K562 (cell line): ENCODE results near the gene TCAF1. TPM values are rescaled to one million over a fixed set of nuclear protein-coding genes. Genes with fewer than 3 reads are reported as not detected.

ENCODE experiments used
- ATAC-seq: fragments of 200-7000 bp; cut with Tn5 transposase; 3 replicates; pipeline ENCODE4 v1.9.1; 2020; ENCODE audit warnings: moderate library complexity
- BruUV-seq: library from RNA; stranded (reverse); fragments of 400-500 nt; replicated peaks from 2 replicates; lab custom pipeline; 2021; lab: Mats Ljungman, UMichigan
- CTCF ChIA-PET: fragments of 300-600 bp; formaldehyde crosslinking; extraction: SDS; loops from one replicate; lab custom pipeline; 2021; ENCODE audit warnings: low intra/inter-chr PET ratio; lab: Yijun Ruan, JAX
- POLR2A ChIA-PET: fragments of 300-600, 350-650 bp; sonication (Branson Sonifier 250); formaldehyde crosslinking; extraction: SDS; loops from one replicate; lab custom pipeline; 2021; ENCODE audit warnings: antibody characterized with exemption, inconsistent platforms; lab: Yijun Ruan, JAX
- DNase-seq, 4 experiments: peaks; one replicate each; pipeline versions ENCODE4 v3.0.0 to v3.0.0-alpha.2; 2011 to 2018; ENCODE audit warnings: low spot score in 3 of 4, mixed read lengths in 3 of 4; ENCODE audit errors: extremely low read depth in 1 of 4
- FAIRE-seq: peaks from 2 replicates; lab custom pipeline; 2011; peaks lifted over from hg19 to GRCh38; lab: Jason Lieb, UNC
- H2AFZ ChIP-seq: 2 replicates; pipeline ENCODE4 v1.6.0; 2011; ENCODE audit warnings: low read depth, low read length, control low read depth, inconsistent platforms
- H3K27ac ChIP-seq: fragments of 200-600 bp; 3 replicates; pipeline ENCODE4 v1.8.0; 2011; ENCODE audit warnings: low read depth, mild to moderate bottlenecking, control low read depth, inconsistent platforms, low read length, moderate library complexity, mixed read lengths; ENCODE audit errors: extremely low read depth
- H3K27me3 ChIP-seq, 2 experiments: fragments of 300-600 bp in 1 of 2; 2 replicates in 1 of 2; 3 replicates in 1 of 2; pipeline versions ENCODE4 v1.6.0 to v1.8.0; 2011; ENCODE audit warnings: inconsistent platforms in 2 of 2, low read length in 2 of 2, mild to moderate bottlenecking in 1 of 2, mixed read lengths in 1 of 2, moderate library complexity in 1 of 2; ENCODE audit not compliant: control insufficient read depth in 2 of 2, insufficient read depth in 2 of 2
- H3K36me3 ChIP-seq: fragments of 300-600 bp; 3 replicates; pipeline ENCODE4 v1.8.0; 2011; ENCODE audit warnings: mild to moderate bottlenecking, low read length, inconsistent platforms; ENCODE audit not compliant: control insufficient read depth, insufficient read depth
- H3K4me1 ChIP-seq, 2 experiments: fragments of 200-600 bp in 1 of 2; replicated peaks in 1 of 2; 2 replicates in 1 of 2; 3 replicates in 1 of 2; pipeline versions ENCODE4 v1.5.1 to v1.8.0; 2011; ENCODE audit warnings: inconsistent platforms in 2 of 2, low read length in 2 of 2, mild to moderate bottlenecking in 1 of 2, mixed read lengths in 1 of 2, moderate library complexity in 1 of 2; ENCODE audit not compliant: control insufficient read depth in 2 of 2, insufficient read depth in 2 of 2
- H3K4me2 ChIP-seq: 2 replicates; pipeline ENCODE4 v1.6.1; 2011; ENCODE audit warnings: low read length, control low read depth, inconsistent platforms, mixed read lengths; ENCODE audit not compliant: insufficient read depth
- H3K4me3 ChIP-seq: fragments of 200-600 bp; sonication (generic), shearing (Covaris generic); 2 replicates; pipeline ENCODE4 v1.5.1; 2016; ENCODE audit warnings: control low read depth, inconsistent platforms
- H3K79me2 ChIP-seq: fragments of 200-600 bp; 3 replicates; pipeline ENCODE4 v1.8.0; 2011; ENCODE audit warnings: low read length, inconsistent platforms; ENCODE audit not compliant: control insufficient read depth, insufficient read depth
- H3K9ac ChIP-seq, 2 experiments: 2 replicates each; pipeline versions ENCODE4 v1.6.0 to v1.6.1; 2011; ENCODE audit warnings: low read depth in 2 of 2, low read length in 2 of 2, control low read depth in 1 of 2, inconsistent platforms in 1 of 2, mild to moderate bottlenecking in 1 of 2, mixed read lengths in 1 of 2; ENCODE audit not compliant: insufficient read depth in 1 of 2
- H3K9me1 ChIP-seq: one replicate; pipeline ENCODE4 v1.6.0; 2011; ENCODE audit warnings: inconsistent platforms, mild to moderate bottlenecking, low read length, moderate library complexity; ENCODE audit not compliant: control insufficient read depth, insufficient read depth
- H3K9me3 ChIP-seq: replicated peaks from 2 replicates; pipeline ENCODE4 v1.5.1; 2011; ENCODE audit warnings: low read depth, low read length, inconsistent platforms; ENCODE audit not compliant: control insufficient read depth, insufficient read depth
- H4K20me1 ChIP-seq: replicated peaks from 2 replicates; pipeline ENCODE4 v1.6.1; 2011; ENCODE audit warnings: low read length, inconsistent platforms, mixed read lengths; ENCODE audit not compliant: control insufficient read depth, insufficient read depth
- HMGN3 ChIP-seq: IDR thresholded peaks from 2 replicates; pipeline ENCODE4 v1.6.1; 2011; ENCODE audit warnings: borderline replicate concordance, low read depth, mild to moderate bottlenecking, mixed read lengths, low read length; ENCODE audit not compliant: insufficient read length; ENCODE audit errors: extremely low read depth
- NFE2 ChIP-seq: IDR thresholded peaks from 2 replicates; pipeline ENCODE4 v1.6.1; 2014; ENCODE audit warnings: antibody characterized with exemption, low read depth
- PHF8 ChIP-seq: fragments of 200-600 bp; sonication (generic); IDR thresholded peaks from 2 replicates; pipeline ENCODE4 v1.6.1; 2012; ENCODE audit warnings: mixed run types, mild to moderate bottlenecking, inconsistent platforms, low read length, moderate library complexity, borderline replicate concordance
- U2AF1 ChIP-seq: fragments of 200-400 bp; formaldehyde crosslinking; optimal IDR thresholded peaks from 2 replicates; pipeline ENCODE3; 2017; ENCODE audit warnings: mild to moderate bottlenecking, low read depth, low read length, moderate library complexity
- WGBS: fragments of 100-300 bp; shearing (Covaris generic); methylation state at CpG from one replicate; pipeline ENCODE4 v1.1.6; 2016; ENCODE audit warnings: low coverage, mixed read lengths; ENCODE audit not compliant: insufficient coverage; ENCODE audit errors: missing lambda C conversion rate; 5-methylcytosine and 5-hydroxymethylcytosine counted together
- in situ Hi-C: fragments of 300-500 bp; cut with MboI; formaldehyde crosslinking; loops from 4 replicates; pipeline ENCODE4 v1.15.0; 2018; ENCODE audit warnings: inconsistent platforms, mixed read lengths
- intact Hi-C: fragments of 100-400 bp; cut with micrococcal nuclease; formaldehyde crosslinking; loops from 2 replicates; pipeline ENCODE4 v1.14.2; 2022
- polyA plus RNA-seq, 8 experiments: library from polyadenylated mRNA; depleted of rRNA in 4 of 8; stranded (reverse) in 5 of 8; unstranded in 3 of 8; fragments of >200 nt; fragmentation: Nextera tagmentation in 2 of 8; fragmentation: Illumina TruSeq in 1 of 8; extraction: Ambion mirVana in 2 of 8; extraction: Trizol in 1 of 8; gene quantifications; 2 replicates each; pipeline versions ENCODE4 v1.2.1 to v1.2.3, GENCODE V29; 2011 to 2014; ENCODE audit warnings: inconsistent platforms in 1 of 8, missing spikeins in 1 of 8
- total RNA-seq, 7 experiments: library from RNA; depleted of rRNA in 6 of 7; stranded (reverse); fragments of >200 nt in 6 of 7; fragmentation: Illumina TruSeq in 2 of 7; extraction: Trizol in 2 of 7; gene quantifications; 2 replicates each; pipeline versions ENCODE4 v1.2.1 to v1.2.3, GENCODE V29; 2011 to 2021; ENCODE audit warnings: low replicate concordance in 1 of 7
- TF ChIP-seq, protein P1 (sequence below): IDR thresholded peaks from 2 replicates; pipeline ENCODE4 v1.6.1; 2012; ENCODE audit warnings: low read depth, low read length, improper control_type of control experiment, borderline replicate concordance
- TF ChIP-seq, protein P2 (sequence below): fragments of 250-450 bp; sonication (Bioruptor Pico); IDR thresholded peaks from 2 replicates; pipeline ENCODE4 v1.4.0; 2020
- TF ChIP-seq, protein P3 (sequence below): fragments of 450-650 bp; IDR thresholded peaks from 2 replicates; pipeline ENCODE4 v1.6.1; 2016
- TF ChIP-seq, protein P4 (sequence below), 3 experiments: fragments of 200-800 bp in 1 of 3; sonication (Bioruptor generic) in 1 of 3; sonication (generic) in 1 of 3; formaldehyde crosslinking in 1 of 3; IDR thresholded peaks; 2 replicates each; pipeline versions ENCODE4 v1.6.1 to v1.8.0; 2016 to 2022; ENCODE audit warnings: mild to moderate bottlenecking in 2 of 3, missing compliant biosample characterization in 2 of 3, missing genetic modification characterization in 2 of 3, missing genetic modification reagents in 1 of 3

The TCAF1 gene
- total and polyA plus RNA-seq, 9 of the 15 experiments (the other 6 are each of a cell fraction or from before 2014, with no cell fraction given): 6.2 to 52.2 (median 24.4) TPM

DNA sequence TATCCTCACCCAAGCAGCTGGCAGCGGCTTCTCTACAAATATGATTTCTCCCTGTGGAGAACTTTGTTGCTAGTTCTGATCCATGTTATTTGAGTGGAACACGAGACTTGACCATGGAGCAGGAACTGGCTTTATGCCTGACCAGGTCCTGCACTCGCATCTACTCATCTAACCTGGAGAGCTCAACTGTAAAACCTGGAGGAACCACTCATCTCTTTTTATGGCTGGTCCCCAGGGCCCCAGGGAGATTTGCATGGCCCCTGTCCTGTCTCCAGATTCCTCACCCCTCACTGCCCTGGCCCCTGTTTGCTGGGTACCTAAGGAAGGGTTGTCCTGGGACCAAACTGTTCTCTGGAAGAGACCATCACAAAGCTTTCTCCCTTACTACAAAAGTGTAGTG lies 16.0 kb downstream of the TCAF1 start (continued):
- TF ChIP-seq, protein P1, sequence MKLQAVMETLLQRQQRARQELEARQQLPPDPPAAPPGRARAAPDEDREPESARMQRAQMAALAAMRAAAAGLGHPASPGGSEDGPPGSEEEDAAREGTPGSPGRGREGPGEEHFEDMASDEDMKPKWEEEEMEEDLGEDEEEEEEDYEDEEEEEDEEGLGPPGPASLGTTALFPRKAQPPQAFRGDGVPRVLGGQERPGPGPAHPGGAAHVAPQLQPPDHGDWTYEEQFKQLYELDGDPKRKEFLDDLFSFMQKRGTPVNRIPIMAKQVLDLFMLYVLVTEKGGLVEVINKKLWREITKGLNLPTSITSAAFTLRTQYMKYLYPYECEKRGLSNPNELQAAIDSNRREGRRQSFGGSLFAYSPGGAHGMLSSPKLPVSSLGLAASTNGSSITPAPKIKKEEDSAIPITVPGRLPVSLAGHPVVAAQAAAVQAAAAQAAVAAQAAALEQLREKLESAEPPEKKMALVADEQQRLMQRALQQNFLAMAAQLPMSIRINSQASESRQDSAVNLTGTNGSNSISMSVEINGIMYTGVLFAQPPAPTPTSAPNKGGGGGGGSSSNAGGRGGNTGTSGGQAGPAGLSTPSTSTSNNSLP: no peak
- no peak for TF ChIP-seq NFE2

DNA sequence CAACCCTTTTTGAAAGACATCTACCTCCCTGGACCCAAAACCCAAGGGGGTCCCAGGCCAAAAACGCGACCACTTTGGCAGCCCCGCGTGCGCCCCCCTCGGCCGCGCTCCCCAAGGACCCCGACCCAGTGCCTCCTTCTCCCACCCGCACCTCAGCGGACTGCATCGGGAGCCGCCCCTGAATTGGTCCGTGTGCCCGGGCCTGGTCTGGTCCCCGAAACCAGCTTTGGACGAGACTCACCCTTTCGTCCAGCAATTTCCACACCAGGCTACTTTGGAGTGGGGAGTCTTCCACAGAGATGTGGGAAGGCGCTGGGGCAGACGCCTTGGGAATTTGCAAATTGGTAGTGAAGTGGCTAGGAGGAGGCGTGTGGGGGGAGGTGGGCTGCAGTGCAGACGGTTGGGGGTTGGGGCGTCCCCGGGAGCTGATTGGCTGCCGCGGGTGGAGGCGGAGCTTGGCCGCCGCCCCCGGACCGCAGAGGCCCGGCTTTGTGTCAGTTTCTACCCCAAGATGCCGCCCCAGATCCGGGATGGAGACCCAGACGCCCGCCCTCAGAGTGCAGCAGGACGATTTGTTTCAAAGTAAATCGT lies 16.9 kb downstream of the TCAF1 start:
- H3K9me3 ChIP-seq: 0 out of 2 replicates have a peak, but pooled peaks cover 2% of the 10 kb centered on the region
- BruUV-seq: no TSS peak
- peak overlapping the region; percentile 44 for H3K4me2 ChIP-seq
- H3K79me2 ChIP-seq: peaks cover 19% of the 10 kb centered on the region; the same call in 2 of the 3 replicates
- peaks cover 0 to 11% of the 10 kb centered on the region in 2 experiments; a peak in 2 of 5 replicates for H3K4me1 ChIP-seq
- FAIRE-seq (no peak), ATAC-seq (peak; percentile 93), DNase-seq (peak; percentile 80 to 95 (median 88))
- no peaks in the 10 kb centered on the region for H3K27me3 ChIP-seq
- H4K20me1 ChIP-seq: no peaks in the 10 kb centered on the region
- POLR2A ChIA-PET: interaction anchor here (1.3 kb wide), 1 partner anchor 17 kb away, joined by 5 read pairs; the partner anchor contains the start of gene TCAF1
- H2AFZ ChIP-seq: peak overlapping the region; percentile 57
- CTCF ChIA-PET: no interaction called here
- intact Hi-C loops: no loop called here
- H3K9ac ChIP-seq: peak overlapping the region in 1 of 2 experiments; percentile 85; a peak in 2 of 4 replicates
- H3K27ac ChIP-seq: peak overlapping the region; percentile 21; the same call in 1 of the 3 replicates
- peaks cover 11% of the 10 kb centered on the region; the same call in 2 of the 3 replicates for H3K36me3 ChIP-seq
- peak overlapping the region; percentile 39 for H3K4me3 ChIP-seq
- WGBS: 52% methylated on average over 37 of the region's 38 CpGs
- H3K9me1 ChIP-seq: no peaks in the 10 kb centered on the region
- in situ Hi-C loops: no loop called here
- TF ChIP-seq HMGN3: no peak
- TF ChIP-seq PHF8: peak; percentile 20; the same call in 1 of the 2 replicates
- TF ChIP-seq, protein P2, sequence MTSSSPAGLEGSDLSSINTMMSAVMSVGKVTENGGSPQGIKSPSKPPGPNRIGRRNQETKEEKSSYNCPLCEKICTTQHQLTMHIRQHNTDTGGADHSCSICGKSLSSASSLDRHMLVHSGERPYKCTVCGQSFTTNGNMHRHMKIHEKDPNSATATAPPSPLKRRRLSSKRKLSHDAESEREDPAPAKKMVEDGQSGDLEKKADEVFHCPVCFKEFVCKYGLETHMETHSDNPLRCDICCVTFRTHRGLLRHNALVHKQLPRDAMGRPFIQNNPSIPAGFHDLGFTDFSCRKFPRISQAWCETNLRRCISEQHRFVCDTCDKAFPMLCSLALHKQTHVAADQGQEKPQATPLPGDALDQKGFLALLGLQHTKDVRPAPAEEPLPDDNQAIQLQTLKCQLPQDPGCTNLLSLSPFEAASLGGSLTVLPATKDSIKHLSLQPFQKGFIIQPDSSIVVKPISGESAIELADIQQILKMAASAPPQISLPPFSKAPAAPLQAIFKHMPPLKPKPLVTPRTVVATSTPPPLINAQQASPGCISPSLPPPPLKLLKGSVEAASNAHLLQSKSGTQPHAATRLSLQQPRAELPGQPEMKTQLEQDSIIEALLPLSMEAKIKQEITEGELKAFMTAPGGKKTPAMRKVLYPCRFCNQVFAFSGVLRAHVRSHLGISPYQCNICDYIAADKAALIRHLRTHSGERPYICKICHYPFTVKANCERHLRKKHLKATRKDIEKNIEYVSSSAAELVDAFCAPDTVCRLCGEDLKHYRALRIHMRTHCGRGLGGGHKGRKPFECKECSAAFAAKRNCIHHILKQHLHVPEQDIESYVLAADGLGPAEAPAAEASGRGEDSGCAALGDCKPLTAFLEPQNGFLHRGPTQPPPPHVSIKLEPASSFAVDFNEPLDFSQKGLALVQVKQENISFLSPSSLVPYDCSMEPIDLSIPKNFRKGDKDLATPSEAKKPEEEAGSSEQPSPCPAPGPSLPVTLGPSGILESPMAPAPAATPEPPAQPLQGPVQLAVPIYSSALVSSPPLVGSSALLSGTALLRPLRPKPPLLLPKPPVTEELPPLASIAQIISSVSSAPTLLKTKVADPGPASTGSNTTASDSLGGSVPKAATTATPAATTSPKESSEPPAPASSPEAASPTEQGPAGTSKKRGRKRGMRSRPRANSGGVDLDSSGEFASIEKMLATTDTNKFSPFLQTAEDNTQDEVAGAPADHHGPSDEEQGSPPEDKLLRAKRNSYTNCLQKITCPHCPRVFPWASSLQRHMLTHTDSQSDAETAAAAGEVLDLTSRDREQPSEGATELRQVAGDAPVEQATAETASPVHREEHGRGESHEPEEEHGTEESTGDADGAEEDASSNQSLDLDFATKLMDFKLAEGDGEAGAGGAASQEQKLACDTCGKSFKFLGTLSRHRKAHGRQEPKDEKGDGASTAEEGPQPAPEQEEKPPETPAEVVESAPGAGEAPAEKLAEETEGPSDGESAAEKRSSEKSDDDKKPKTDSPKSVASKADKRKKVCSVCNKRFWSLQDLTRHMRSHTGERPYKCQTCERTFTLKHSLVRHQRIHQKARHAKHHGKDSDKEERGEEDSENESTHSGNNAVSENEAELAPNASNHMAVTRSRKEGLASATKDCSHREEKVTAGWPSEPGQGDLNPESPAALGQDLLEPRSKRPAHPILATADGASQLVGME (CRISPR knock-in tag): no peak
- TF ChIP-seq, protein P3, sequence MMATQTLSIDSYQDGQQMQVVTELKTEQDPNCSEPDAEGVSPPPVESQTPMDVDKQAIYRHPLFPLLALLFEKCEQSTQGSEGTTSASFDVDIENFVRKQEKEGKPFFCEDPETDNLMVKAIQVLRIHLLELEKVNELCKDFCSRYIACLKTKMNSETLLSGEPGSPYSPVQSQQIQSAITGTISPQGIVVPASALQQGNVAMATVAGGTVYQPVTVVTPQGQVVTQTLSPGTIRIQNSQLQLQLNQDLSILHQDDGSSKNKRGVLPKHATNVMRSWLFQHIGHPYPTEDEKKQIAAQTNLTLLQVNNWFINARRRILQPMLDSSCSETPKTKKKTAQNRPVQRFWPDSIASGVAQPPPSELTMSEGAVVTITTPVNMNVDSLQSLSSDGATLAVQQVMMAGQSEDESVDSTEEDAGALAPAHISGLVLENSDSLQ: peak; percentile 75
- TF ChIP-seq, protein P4, sequence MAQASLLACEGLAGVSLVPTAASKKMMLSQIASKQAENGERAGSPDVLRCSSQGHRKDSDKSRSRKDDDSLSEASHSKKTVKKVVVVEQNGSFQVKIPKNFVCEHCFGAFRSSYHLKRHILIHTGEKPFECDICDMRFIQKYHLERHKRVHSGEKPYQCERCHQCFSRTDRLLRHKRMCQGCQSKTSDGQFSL (CRISPR knock-in tag; IDR thresholded peaks at IDR 0.05): no peak
- TF ChIP-seq, protein P4 (tag; IDR thresholded peaks at IDR 0.05): no peak
- no peak for TF ChIP-seq U2AF1
